ENCODE measurements around the gene PSMD13. TPM values are rescaled to one million over a fixed set of nuclear protein-coding genes. Genes with fewer than 3 reads are reported as not detected.
A peak's percentile ranks its signal among the peaks of the same experiment; 100 is the strongest.

The PSMD13 gene
- total and polyA plus RNA-seq, 2 of the 13 experiments (the other 11 are each of a cell fraction or from before 2014, with no cell fraction given), result 83.0 to 117 TPM

- TF ChIP-seq PREB (CRISPR knock-in tag; IDR thresholded peaks at IDR 0.05) (no peak), ZBTB26 (CRISPR knock-in tag; IDR thresholded peaks at IDR 0.05; ENCODE audit: borderline replicate concordance) (no peak; the same call in 1 of the 2 replicates), ARID2 (CRISPR knock-in tag; IDR thresholded peaks at IDR 0.05; ENCODE audit: borderline replicate concordance) (no peak), GABPA (IDR thresholded peaks at IDR 0.05; ENCODE audit: low read depth, low read length) (peak; percentile 93), GABPA (CRISPR knock-in tag; IDR thresholded peaks at IDR 0.05; ENCODE audit: low read depth) (peak; percentile 88), HOXA9 (CRISPR knock-in tag; IDR thresholded peaks at IDR 0.05; ENCODE audit: borderline replicate concordance) (no peak), TSC22D2 (CRISPR knock-in tag; IDR thresholded peaks at IDR 0.05; ENCODE audit: borderline replicate concordance) (no peak; the same call in 1 of the 2 replicates), EED (CRISPR knock-in tag; IDR thresholded peaks at IDR 0.05) (no peak), ZNF121 (CRISPR knock-in tag; IDR thresholded peaks at IDR 0.05) (no peak), TIGD3 (CRISPR knock-in tag; IDR thresholded peaks at IDR 0.05; ENCODE audit: borderline replicate concordance) (no peak), PITX1 (CRISPR knock-in tag; IDR thresholded peaks at IDR 0.05) (peak; percentile 33; the same call in 1 of the 2 replicates), POLR2A (IDR thresholded peaks at IDR 0.05; ENCODE audit: insufficient read depth in 1 of 2, low read depth in 2 of 2, low read length in 2 of 2) (peak; percentile 13 to 65; a peak in 3 of 4 replicates), FLYWCH1 (CRISPR knock-in tag; IDR thresholded peaks at IDR 0.05) (no peak), HMGXB3 (CRISPR knock-in tag; IDR thresholded peaks at IDR 0.05; ENCODE audit: borderline replicate concordance) (no peak), ZNF567 (CRISPR knock-in tag; IDR thresholded peaks at IDR 0.05; ENCODE audit: borderline replicate concordance) (peak; percentile 46; the same call in 1 of the 2 replicates), MED8 (CRISPR knock-in tag; IDR thresholded peaks at IDR 0.05; ENCODE audit: insufficient replicate concordance) (no peak), ZNF12 (CRISPR knock-in tag; IDR thresholded peaks at IDR 0.05) (no peak), ZNF34 (CRISPR knock-in tag; IDR thresholded peaks at IDR 0.05; ENCODE audit: borderline replicate concordance) (no peak), KLF6 (CRISPR knock-in tag; IDR thresholded peaks at IDR 0.05) (0 out of 2 replicates have a peak, but pooled peaks have one; percentile 40), ZZZ3 (CRISPR knock-in tag; IDR thresholded peaks at IDR 0.05; ENCODE audit: borderline replicate concordance) (no peak), KAT8 (CRISPR knock-in tag; IDR thresholded peaks at IDR 0.05) (peak; percentile 96), ZNF256 (CRISPR knock-in tag; conservative IDR thresholded peaks at IDR 0.05) (no peak)
Measured at GRCh38 chr11:236774-237767, at the start of gene PSMD13 (continued).

Data from HepG2 (cell line).